ENCODE measurements around the gene ITGAV.

ITGAV gene

GRCh38 chr2:186614373-186614772, 24.5 kb downstream of the ITGAV start:
- DNase-seq = no peak

- no peak for DNase-seq
Observed at GRCh38 chr2:186617148-186617547, 27.3 kb downstream of the ITGAV start.

- no peak for DNase-seq
Observed at GRCh38 chr2:186617771-186618170, 27.9 kb downstream of the ITGAV start.

GRCh38 chr2:186618696-186619095, 28.8 kb downstream of the ITGAV start:
- DNase-seq = no peak

GRCh38 chr2:186623084-186623483, 33.2 kb downstream of the ITGAV start:
- DNase-seq = no peak

- DNase-seq = no peak
Observed at GRCh38 chr2:186624276-186624675, 34.4 kb downstream of the ITGAV start.

- no peak for DNase-seq
Observed at GRCh38 chr2:186629250-186629996, 39.6 kb downstream of the ITGAV start.

- DNase-seq = no peak
Observed at GRCh38 chr2:186632417-186632816, 42.6 kb downstream of the ITGAV start.

- no peak for DNase-seq
Observed at GRCh38 chr2:186634701-186635100, 44.8 kb downstream of the ITGAV start.

GRCh38 chr2:186636800-186637496, 47.1 kb downstream of the ITGAV start:
- DNase-seq = no peak

GRCh38 chr2:186637497-186637800, 47.6 kb downstream of the ITGAV start:
- DNase-seq = no peak

GRCh38 chr2:186639939-186640338, 50.1 kb downstream of the ITGAV start:
- no peak for DNase-seq

- no peak for DNase-seq
Observed at GRCh38 chr2:186641132-186641806, 51.4 kb downstream of the ITGAV start.

GRCh38 chr2:186641807-186642321, 52.0 kb downstream of the ITGAV start:
- peak; percentile 55 to 71 for DNase-seq

GRCh38 chr2:186644791-186645190, 54.9 kb downstream of the ITGAV start:
- DNase-seq = no peak

GRCh38 chr2:186645999-186646398, 56.1 kb downstream of the ITGAV start:
- DNase-seq = no peak

- DNase-seq = no peak
Observed at GRCh38 chr2:186648130-186648529, 58.3 kb downstream of the ITGAV start.

GRCh38 chr2:186653511-186653910, 63.7 kb downstream of the ITGAV start:
- no peak for DNase-seq

GRCh38 chr2:186659383-186659782, 69.5 kb downstream of the ITGAV start:
- no peak for DNase-seq

- no peak for DNase-seq
Observed at GRCh38 chr2:186664385-186665043, 74.7 kb downstream of the ITGAV start.

GRCh38 chr2:186669146-186669545, 79.3 kb downstream of the ITGAV start:
- DNase-seq = no peak

GRCh38 chr2:186670831-186671230, 81.0 kb downstream of the ITGAV start:
- DNase-seq = no peak

GRCh38 chr2:186675380-186675779, 85.5 kb downstream of the ITGAV start:
- DNase-seq = no peak

Data from NCI-H2081 (cell line).